Testis (tissue), 5 donors: ENCODE measurements around the gene IL5. TPM values are rescaled to one million over a fixed set of nuclear protein-coding genes. Genes with fewer than 3 reads are reported as not detected.
"Not testable (repeated sequence)": the region's sequence is repeated elsewhere in the genome, so short reads cannot be mapped to it uniquely, and the experiment has no call there.

Source experiments
- DNase-seq: peaks from one replicate; pipeline ENCODE4 v3.0.0-alpha.2; 2019
- H3K27ac ChIP-seq, 2 donors: fragments of 200-600 bp; sonication (generic); one replicate each; pipeline ENCODE4 v1.5.1; 2019
- H3K27me3 ChIP-seq: fragments of 200-600 bp; sonication (generic); one replicate; pipeline ENCODE4 v1.5.1; 2019
- H3K36me3 ChIP-seq: fragments of 200-600 bp; sonication (generic); one replicate; pipeline ENCODE4 v1.5.1; 2017; ENCODE audit warnings: low read depth; ENCODE audit errors: missing control alignments
- H3K4me1 ChIP-seq: fragments of 200-600 bp; sonication (generic); one replicate; pipeline ENCODE4 v1.5.1; 2019
- H3K4me3 ChIP-seq, 2 donors: fragments of 200-600 bp; sonication (generic); one replicate each; pipeline ENCODE4 v1.5.1; 2017 to 2019
- H3K9me3 ChIP-seq: fragments of 200-600 bp; sonication (generic); one replicate; pipeline ENCODE4 v1.5.1; 2017
- POLR2A ChIP-seq: fragments of 450-650 bp; IDR thresholded peaks from one replicate; pipeline ENCODE4 v1.6.1; 2017; ENCODE audit warnings: antibody characterized with exemption, mild to moderate bottlenecking, moderate library complexity
- WGBS, 2 donors: methylation state at CpG; one replicate each; pipeline ENCODE4 v1.1.5; 2018; 5-methylcytosine and 5-hydroxymethylcytosine counted together
- intact Hi-C: fragments of 100-400 bp; cut with DNase I; formaldehyde crosslinking; loops from one replicate; pipeline ENCODE4 v1.15.1; 2023; ENCODE audit warnings: low total_unique reads
- long read RNA-seq, 2 donors: transcript quantifications; one replicate each; lab custom pipeline, GENCODE V29; 2026
- polyA plus RNA-seq: library from polyadenylated mRNA; stranded (reverse); fragments of 350-450 nt; fragmentation: Illumina TruSeq; extraction: RNeasy Lipid Tissue Mini Kit (QIAGEN cat#74804); gene quantifications from one replicate; pipeline ENCODE4 v1.2.3, GENCODE V29; 2014; ENCODE audit warnings: low read depth, low replicate concordance; ENCODE audit not compliant: insufficient read depth
- total RNA-seq, 2 donors: library from RNA; depleted of rRNA; stranded (reverse); fragments of >200 nt; gene quantifications; one replicate each; pipeline ENCODE4 v1.2.3, GENCODE V29; 2016
- TF ChIP-seq, protein P1 (sequence below), 3 experiments: fragments of 450-650 bp in 2 of 3; fragments of 200-600 bp in 1 of 3; sonication (generic) in 1 of 3; IDR thresholded peaks; one replicate each; pipeline ENCODE4 v1.5.1; 2016 to 2019; ENCODE audit warnings: antibody characterized with exemption in 3 of 3, mild to moderate bottlenecking in 2 of 3, moderate library complexity in 1 of 3

IL5 gene
- 10 to 100 TPM in 1 of 2 donors, 1 to 10 TPM in 1; 2.2 to 12.4 TPM for total RNA-seq
- 5.4 TPM for polyA plus RNA-seq
- long read RNA-seq, donor 1 = 0 reads
- long read RNA-seq, donor 2 = 0 reads

DNA sequence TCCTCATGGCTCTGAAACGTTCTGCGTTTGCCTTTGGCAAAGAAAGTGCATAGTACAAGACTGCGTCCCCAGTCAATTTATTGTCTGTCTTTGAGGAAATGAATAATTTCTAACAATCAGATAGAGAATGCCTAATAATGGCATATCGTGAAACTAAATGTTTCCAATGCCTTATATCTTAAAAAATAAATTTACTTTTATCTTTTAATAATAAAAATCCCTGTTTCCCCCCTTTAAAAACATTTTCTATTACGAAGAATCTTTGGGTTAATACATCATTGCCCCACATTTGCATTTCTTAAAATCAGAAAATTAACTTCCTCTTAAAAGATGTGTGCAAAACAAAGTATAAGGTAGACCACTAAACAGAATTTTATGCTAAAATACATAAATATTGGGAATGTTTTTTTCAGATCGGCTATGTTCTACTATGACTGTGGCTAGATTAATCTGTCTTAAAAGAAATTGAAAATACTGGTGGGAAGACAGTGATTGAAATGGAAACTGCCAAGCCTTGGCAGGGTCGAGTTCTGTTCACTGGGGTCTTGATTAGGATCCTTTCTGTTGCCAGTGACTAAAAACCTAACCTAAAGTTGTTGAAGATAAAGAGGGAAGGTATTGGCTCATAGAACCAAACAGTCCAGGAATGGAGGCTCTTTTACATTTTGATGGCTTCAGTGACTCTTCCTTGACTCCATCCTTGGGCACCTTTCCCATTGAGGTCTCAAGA, at the start of gene IL5:
Gene IL5 (minus strand): TSS at position 51 of the 730 bp plus-strand sequence. CDS start 44 bp downstream, at position 7.
- 85 to 88% methylated on average over 7 of the region's 7 CpGs for WGBS, 2 donors

DNA sequence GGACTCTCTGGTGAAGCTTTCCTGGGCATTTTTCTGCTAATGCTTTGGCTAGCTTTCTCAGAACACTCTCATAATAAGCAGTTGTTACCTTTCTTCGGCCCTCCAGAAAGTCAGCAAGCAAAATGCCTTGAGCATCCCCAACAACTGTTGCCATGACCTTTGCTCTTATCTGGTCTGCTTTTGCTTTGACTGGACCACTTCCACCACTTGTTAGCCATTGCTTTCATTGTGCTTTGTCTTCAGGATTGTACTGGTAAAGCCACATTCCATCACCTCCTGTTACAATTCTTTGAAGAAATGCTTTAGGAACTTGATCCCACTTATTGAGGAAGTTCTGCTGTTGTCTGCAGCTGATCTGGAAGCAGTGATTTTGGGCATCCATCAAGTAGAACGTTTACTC, 49.2 kb upstream of the IL5 start:
- Histone ChIP-seq H3K4me1 (no peaks in the 10 kb centered on the region), H3K27ac (no peak overlapping the region), H3K27me3 (no peaks in the 10 kb centered on the region), H3K9me3 (no peaks in the 10 kb centered on the region), H3K36me3 (no peaks in the 10 kb centered on the region), H3K4me3 (no peak overlapping the region)
- 53 to 80% methylated on average over 2 of the region's 2 CpGs for WGBS, 2 donors
- no peak for DNase-seq
- intact Hi-C loops = no loop called here
- TF ChIP-seq POLR2A = no peak
- TF ChIP-seq, protein P1, sequence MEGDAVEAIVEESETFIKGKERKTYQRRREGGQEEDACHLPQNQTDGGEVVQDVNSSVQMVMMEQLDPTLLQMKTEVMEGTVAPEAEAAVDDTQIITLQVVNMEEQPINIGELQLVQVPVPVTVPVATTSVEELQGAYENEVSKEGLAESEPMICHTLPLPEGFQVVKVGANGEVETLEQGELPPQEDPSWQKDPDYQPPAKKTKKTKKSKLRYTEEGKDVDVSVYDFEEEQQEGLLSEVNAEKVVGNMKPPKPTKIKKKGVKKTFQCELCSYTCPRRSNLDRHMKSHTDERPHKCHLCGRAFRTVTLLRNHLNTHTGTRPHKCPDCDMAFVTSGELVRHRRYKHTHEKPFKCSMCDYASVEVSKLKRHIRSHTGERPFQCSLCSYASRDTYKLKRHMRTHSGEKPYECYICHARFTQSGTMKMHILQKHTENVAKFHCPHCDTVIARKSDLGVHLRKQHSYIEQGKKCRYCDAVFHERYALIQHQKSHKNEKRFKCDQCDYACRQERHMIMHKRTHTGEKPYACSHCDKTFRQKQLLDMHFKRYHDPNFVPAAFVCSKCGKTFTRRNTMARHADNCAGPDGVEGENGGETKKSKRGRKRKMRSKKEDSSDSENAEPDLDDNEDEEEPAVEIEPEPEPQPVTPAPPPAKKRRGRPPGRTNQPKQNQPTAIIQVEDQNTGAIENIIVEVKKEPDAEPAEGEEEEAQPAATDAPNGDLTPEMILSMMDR (IDR thresholded peaks at IDR 0.05) = no peak

More for the DNA sequence above, at the start of gene IL5:
- Histone ChIP-seq H3K36me3 (no peaks in the 10 kb centered on the region), H3K27me3 (no peaks in the 10 kb centered on the region), H3K9me3 (no peaks in the 10 kb centered on the region), H3K4me1 (no peaks in the 10 kb centered on the region), H3K4me3 (no peak within 1 kb of the TSS), H3K27ac (no peak within 1 kb of the TSS)
- intact Hi-C loops = no loop called here
- TF ChIP-seq, protein P1 (IDR thresholded peaks at IDR 0.05) = no peak
- TF ChIP-seq POLR2A = no peak
- DNase-seq = no peak

- Histone ChIP-seq H3K27me3 (no peaks in the 10 kb centered on the region), H3K36me3 (no peaks in the 10 kb centered on the region), H3K4me3 (no peak overlapping the region), H3K9me3 (no peaks in the 10 kb centered on the region), H3K27ac (no peak overlapping the region), H3K4me1 (no peaks in the 10 kb centered on the region)
- 90 to 93% methylated on average over 3 of the region's 3 CpGs for WGBS, 2 donors
- intact Hi-C loops = no loop called here
- TF ChIP-seq, protein P1 (IDR thresholded peaks at IDR 0.05) = no peak
- TF ChIP-seq POLR2A = no peak
- DNase-seq = no peak
Measured at GRCh38 chr5:132591145-132591544, 47.8 kb upstream of the IL5 start.

GRCh38 chr5:132589467-132589866, 46.1 kb upstream of the IL5 start:
- no peak overlapping the region for H3K4me3 ChIP-seq
- H3K27ac ChIP-seq = no peak overlapping the region
- no peaks in the 10 kb centered on the region for H3K36me3 ChIP-seq
- no peaks in the 10 kb centered on the region for H3K27me3 ChIP-seq
- TF ChIP-seq POLR2A = no peak
- TF ChIP-seq, protein P1 (IDR thresholded peaks at IDR 0.05) = no peak
- no peaks in the 10 kb centered on the region for H3K4me1 ChIP-seq
- intact Hi-C loops = no loop called here
- no peak for DNase-seq
- H3K9me3 ChIP-seq = no peaks in the 10 kb centered on the region
- WGBS, 2 donors = 93 to 97% methylated on average over 1 of the region's 1 CpG

- no peaks in the 10 kb centered on the region for H3K36me3 ChIP-seq
- TF ChIP-seq, protein P1 (IDR thresholded peaks at IDR 0.05) = no peak
- no peak for TF ChIP-seq POLR2A
Measured at GRCh38 chr5:132586063-132586462, 42.7 kb upstream of the IL5 start.

GRCh38 chr5:132584560-132584959, 41.2 kb upstream of the IL5 start:
- H3K4me1 ChIP-seq, H3K27ac ChIP-seq, H3K9me3 ChIP-seq, H3K4me3 ChIP-seq, H3K36me3 ChIP-seq, intact Hi-C loops, H3K27me3 ChIP-seq, DNase-seq: not testable (repeated sequence)
- 94 to 100% methylated on average over 2 of the region's 2 CpGs for WGBS, 2 donors

More at GRCh38 chr5:132586063-132586462, 42.7 kb upstream of the IL5 start:
- H3K4me3 ChIP-seq = no peak overlapping the region
- no peaks in the 10 kb centered on the region for H3K27me3 ChIP-seq
- H3K27ac ChIP-seq = no peak overlapping the region
- no peaks in the 10 kb centered on the region for H3K4me1 ChIP-seq
- DNase-seq = no peak
- intact Hi-C loops = no loop called here
- no peaks in the 10 kb centered on the region for H3K9me3 ChIP-seq
